ENCODE data around the gene SLC22A3.

GRCh38 chr6:160330619-160331018 is 17.6 kb upstream of the SLC22A3 start:
- TF ChIP-seq SUZ12 (IDR thresholded peaks at IDR 0.05) (no peak), SP1 (IDR thresholded peaks at IDR 0.05) (no peak), ELF4 (IDR thresholded peaks at IDR 0.05) (no peak), CTBP1 (IDR thresholded peaks at IDR 0.05; ENCODE audit: borderline replicate concordance) (no peak), BHLHE40 (IDR thresholded peaks at IDR 0.05; ENCODE audit: borderline replicate concordance) (no peak), TARDBP (IDR thresholded peaks at IDR 0.05) (no peak)
